Stimulated activated CD8-positive, alpha-beta memory T cell treated with anti-CD3 and anti-CD28 coated beads, Interleukin-12 subunit alpha, Interleukin-12 subunit beta, amount 100 ng/mL, for 1 hour (primary cell): ENCODE measurements around the gene HCFC1.

Source experiments
- DNase-seq: peaks from one replicate; pipeline ENCODE4 v3.0.0-alpha.2; 2020; ENCODE audit warnings: low read depth

Gene HCFC1

DNA sequence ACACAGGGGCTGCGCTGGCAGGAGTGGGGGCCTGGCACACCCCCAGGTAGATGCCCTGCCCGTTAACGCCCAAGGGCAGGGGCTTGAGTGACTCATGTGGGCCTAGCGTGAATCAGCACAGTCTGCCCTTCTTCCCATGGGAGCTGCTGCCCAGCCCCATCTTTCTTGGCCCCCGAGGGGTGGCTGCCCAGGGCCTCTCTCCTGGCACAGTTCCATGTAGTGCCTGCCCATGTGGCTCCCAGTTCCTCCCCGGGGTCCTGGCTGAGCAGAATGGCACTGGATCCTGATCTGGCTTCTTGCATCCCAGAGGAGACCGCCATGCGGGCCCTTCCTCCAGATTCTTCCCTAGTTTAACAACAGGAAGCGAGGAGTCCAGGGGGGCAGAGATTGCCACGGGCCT is 69.2 kb downstream of the HCFC1 start:
- no peak for DNase-seq

- DNase-seq = no peak
Observed at GRCh38 chrX:153901753-153902140, 69.9 kb downstream of the HCFC1 start.

DNA sequence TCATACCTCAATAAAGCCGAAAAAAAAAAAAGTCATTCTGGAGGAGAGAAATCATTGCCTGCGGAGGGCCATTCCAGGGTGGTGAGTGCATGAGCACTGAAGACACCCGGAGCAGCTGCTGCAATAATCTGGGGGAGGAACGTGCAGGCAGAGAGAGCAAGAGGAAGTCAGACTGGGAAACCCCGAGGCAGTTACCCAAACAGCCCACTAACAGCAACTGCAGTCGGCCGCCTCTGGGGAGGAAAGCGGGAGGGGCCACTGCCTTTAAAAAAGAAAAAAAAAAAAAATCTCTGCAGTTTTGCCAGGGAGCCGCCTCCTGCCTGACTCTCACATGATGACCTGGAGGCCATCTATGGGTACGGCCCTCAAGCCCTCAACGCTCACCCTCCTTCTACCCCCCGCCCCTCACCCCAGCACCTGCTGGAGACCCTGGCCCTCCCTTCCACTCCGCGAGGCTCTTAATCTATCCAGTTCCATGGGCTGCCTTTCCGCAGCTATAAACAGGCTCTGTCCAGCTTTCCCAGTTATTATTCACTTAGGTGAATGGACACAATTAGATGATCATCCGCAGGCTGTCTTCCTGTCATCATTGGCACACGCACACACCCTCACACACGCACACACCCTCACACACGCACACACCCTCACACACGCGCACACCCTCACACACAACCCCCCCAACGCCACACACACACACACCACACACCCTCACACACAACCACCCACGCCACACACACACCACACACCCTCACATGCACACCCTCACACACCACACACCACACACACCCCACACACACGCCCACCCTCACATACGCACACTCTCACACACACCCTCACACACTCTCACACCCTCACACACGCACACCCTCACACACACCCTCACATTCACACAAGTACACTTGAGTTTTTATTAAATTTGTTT is 70.5 kb downstream of the HCFC1 start:
- peak; percentile 37 for DNase-seq

- DNase-seq = no peak
Observed at GRCh38 chrX:153897899-153898298, 73.7 kb downstream of the HCFC1 start.
